WTC11 (cell line): Measurements from ENCODE around the gene GPA33. TPM values are rescaled to one million over a fixed set of nuclear protein-coding genes. Genes with fewer than 3 reads are reported as not detected.

Source experiments
- ATAC-seq: fragments of 200-7000 bp; cut with Tn5 transposase; 2 replicates; pipeline ENCODE4 v1.10.0; 2021; ENCODE audit warnings: mild to moderate bottlenecking, moderate library complexity
- CTCF ChIA-PET: fragments of 300-600 bp; sonication (Branson Sonifier 250); formaldehyde crosslinking; loops from one replicate; lab custom pipeline; 2021; ENCODE audit warnings: antibody characterized with exemption; lab: Charles Lee
- POLR2A ChIA-PET: fragments of 350-600 bp; sonication (Branson Sonifier 250); formaldehyde crosslinking; loops from one replicate; lab custom pipeline; 2021; ENCODE audit warnings: antibody characterized with exemption; lab: Charles Lee
- DNase-seq: peaks from one replicate; pipeline ENCODE4 v3.0.0; 2021; ENCODE audit warnings: low spot score
- H3K27ac Mint-ChIP-seq: 2 replicates; pipeline ENCODE4 v1.8.0; 2021; ENCODE audit warnings: mixed read lengths
- H3K27me3 Mint-ChIP-seq: 2 replicates; pipeline ENCODE4 v1.8.0; 2021; ENCODE audit warnings: low read depth, mild to moderate bottlenecking, moderate library complexity, mixed read lengths
- H3K36me3 Mint-ChIP-seq: 2 replicates; pipeline ENCODE4 v1.8.0; 2021; ENCODE audit warnings: mixed read lengths
- H3K4me1 Mint-ChIP-seq: 2 replicates; pipeline ENCODE4 v1.8.0; 2022; ENCODE audit warnings: mixed read lengths
- H3K4me3 Mint-ChIP-seq: 2 replicates; pipeline ENCODE4 v1.8.0; 2021; ENCODE audit warnings: mild to moderate bottlenecking, moderate library complexity, mixed read lengths
- H3K9me3 Mint-ChIP-seq: 2 replicates; pipeline ENCODE4 v1.8.0; 2021; ENCODE audit warnings: mixed read lengths
- CBFB ChIP-seq: sonication (generic); formaldehyde crosslinking; IDR thresholded peaks from 2 replicates; pipeline ENCODE4 v1.8.1; 2022; ENCODE audit warnings: mild to moderate bottlenecking, low read depth, missing genetic modification reagents
- EMX1 ChIP-seq: fragments of 250-450 bp; sonication (Bioruptor Pico); IDR thresholded peaks from 2 replicates; pipeline ENCODE4 v1.8.0; 2021; ENCODE audit warnings: mild to moderate bottlenecking
- ESRRA ChIP-seq: sonication (generic); formaldehyde crosslinking; IDR thresholded peaks from 2 replicates; pipeline ENCODE4 v1.8.1; 2022; ENCODE audit warnings: mild to moderate bottlenecking, missing genetic modification reagents, borderline replicate concordance
- FOXJ3 ChIP-seq: sonication (generic); formaldehyde crosslinking; IDR thresholded peaks from 2 replicates; pipeline ENCODE4 v1.9.0; 2021; ENCODE audit warnings: missing genetic modification reagents, mild to moderate bottlenecking, borderline replicate concordance
- GABPB1 ChIP-seq: sonication (generic); formaldehyde crosslinking; IDR thresholded peaks from 2 replicates; pipeline ENCODE4 v1.8.1; 2023; ENCODE audit warnings: mild to moderate bottlenecking, missing genetic modification reagents
- GRHL2 ChIP-seq: fragments of 250-450 bp; sonication (Bioruptor Pico); IDR thresholded peaks from 2 replicates; pipeline ENCODE4 v1.8.0; 2022; ENCODE audit warnings: mild to moderate bottlenecking, moderate library complexity; ENCODE audit not compliant: insufficient replicate concordance, severe bottlenecking
- GTF2I ChIP-seq: fragments of 250-450 bp; sonication (Bioruptor Pico); conservative IDR thresholded peaks from 2 replicates; pipeline ENCODE4 v1.4.0; 2021; ENCODE audit warnings: mild to moderate bottlenecking
- HMGA2 ChIP-seq: fragments of 250-450 bp; sonication (Bioruptor Pico); IDR thresholded peaks from 2 replicates; pipeline ENCODE4 v1.4.0; 2021; ENCODE audit warnings: mild to moderate bottlenecking, moderate library complexity
- IRF2 ChIP-seq: sonication (generic); formaldehyde crosslinking; IDR thresholded peaks from 2 replicates; pipeline ENCODE4 v1.8.0; 2022; ENCODE audit warnings: low read depth, missing genetic modification reagents, borderline replicate concordance
- NFYB ChIP-seq: sonication (generic); formaldehyde crosslinking; conservative IDR thresholded peaks from 2 replicates; pipeline ENCODE4 v1.8.0; 2022; ENCODE audit warnings: low read depth, missing genetic modification reagents
- NR3C1 ChIP-seq: sonication (generic); formaldehyde crosslinking; conservative IDR thresholded peaks from 2 replicates; pipeline ENCODE4 v1.8.1; 2023; ENCODE audit warnings: low read depth, mild to moderate bottlenecking, missing genetic modification reagents
- PRRX2 ChIP-seq: fragments of 250-450 bp; sonication (Bioruptor Pico); IDR thresholded peaks from 2 replicates; pipeline ENCODE4 v1.8.0; 2021; ENCODE audit warnings: mild to moderate bottlenecking
- RELA ChIP-seq: sonication (generic); formaldehyde crosslinking; IDR thresholded peaks from 2 replicates; pipeline ENCODE4 v1.8.1; 2022; ENCODE audit warnings: missing genetic modification reagents, mild to moderate bottlenecking, borderline replicate concordance
- SOX15 ChIP-seq: fragments of 250-450 bp; sonication (Bioruptor Pico); IDR thresholded peaks from 2 replicates; pipeline ENCODE4 v1.9.0; 2021; ENCODE audit warnings: mild to moderate bottlenecking
- SP1 ChIP-seq: sonication (generic); formaldehyde crosslinking; conservative IDR thresholded peaks from 2 replicates; pipeline ENCODE4 v1.8.1; 2022; ENCODE audit warnings: missing genetic modification reagents
- TEAD1 ChIP-seq: sonication (generic); formaldehyde crosslinking; IDR thresholded peaks from 2 replicates; pipeline ENCODE4 v1.8.0; 2022; ENCODE audit warnings: mild to moderate bottlenecking, missing genetic modification reagents
- ZNF232 ChIP-seq: sonication (generic); formaldehyde crosslinking; IDR thresholded peaks from 2 replicates; pipeline ENCODE4 v1.8.0; 2022; ENCODE audit warnings: mild to moderate bottlenecking, missing genetic modification reagents
- ZNF423 ChIP-seq: fragments of 250-450 bp; sonication (Bioruptor Pico); IDR thresholded peaks from 2 replicates; pipeline ENCODE4 v2.1.2; 2022; ENCODE audit warnings: mild to moderate bottlenecking, moderate library complexity
- total RNA-seq: library from RNA; stranded (reverse); gene quantifications from 3 replicates; pipeline ENCODE4 v1.2.3, GENCODE V29; 2021
- TF ChIP-seq, protein P1 (sequence below): sonication (generic); formaldehyde crosslinking; conservative IDR thresholded peaks from 2 replicates; pipeline ENCODE4 v1.8.1; 2022; ENCODE audit warnings: mild to moderate bottlenecking, missing genetic modification reagents
- TF ChIP-seq, protein P2 (sequence below): sonication (generic); formaldehyde crosslinking; IDR thresholded peaks from 2 replicates; pipeline ENCODE4 v1.8.1; 2022; ENCODE audit warnings: low read depth, missing genetic modification reagents, borderline replicate concordance
- TF ChIP-seq, protein P3 (sequence below): sonication (generic); formaldehyde crosslinking; IDR thresholded peaks from 2 replicates; pipeline ENCODE4 v1.8.0; 2022; ENCODE audit warnings: mild to moderate bottlenecking, missing genetic modification reagents
- TF ChIP-seq, protein P4 (sequence below): sonication (generic); formaldehyde crosslinking; IDR thresholded peaks from 2 replicates; pipeline ENCODE4 v1.8.1; 2022; ENCODE audit warnings: low read depth, mild to moderate bottlenecking, moderate library complexity, missing genetic modification reagents, borderline replicate concordance
- TF ChIP-seq, protein P5 (sequence below): sonication (generic); formaldehyde crosslinking; IDR thresholded peaks from 2 replicates; pipeline ENCODE4 v1.8.0; 2022; ENCODE audit warnings: mild to moderate bottlenecking, missing genetic modification reagents
- TF ChIP-seq, protein P6 (sequence below): sonication (generic); formaldehyde crosslinking; IDR thresholded peaks from 2 replicates; pipeline ENCODE4 v1.8.1; 2022; ENCODE audit warnings: missing genetic modification reagents, borderline replicate concordance
- TF ChIP-seq, protein P7 (sequence below): sonication (generic); formaldehyde crosslinking; IDR thresholded peaks from 2 replicates; pipeline ENCODE4 v1.8.1; 2023; ENCODE audit warnings: mild to moderate bottlenecking, moderate library complexity, missing genetic modification reagents

The GPA33 gene
- total RNA-seq, 1 experiment from 2014 or later = 0.63 TPM

DNA sequence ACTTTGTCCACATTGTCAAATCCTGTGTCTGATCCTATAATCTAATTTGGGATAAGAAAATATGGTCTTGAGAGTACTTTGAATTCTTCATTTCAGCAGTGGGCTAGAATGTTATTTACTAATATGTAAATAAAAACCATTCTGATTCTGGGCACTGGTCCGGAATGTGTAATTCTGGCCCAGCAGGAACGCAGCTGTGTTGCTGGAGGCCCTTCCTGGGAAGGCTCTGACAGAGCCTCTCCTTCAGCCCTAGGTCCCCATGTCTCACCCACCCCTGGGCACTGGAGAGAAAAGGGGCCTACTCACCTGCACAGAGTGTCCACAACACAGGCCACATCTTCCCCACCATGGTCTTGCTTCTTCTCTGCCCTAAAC is 251 bp downstream of the GPA33 start:
- Mint-ChIP-seq H3K36me3 (no peaks in the 10 kb centered on the region), H3K9me3 (no peaks in the 10 kb centered on the region), H3K4me1 (peaks cover 22% of the 10 kb centered on the region), H3K27me3 (no peaks in the 10 kb centered on the region; the same call in 1 of the 2 replicates), H3K27ac (no peak overlapping the region), H3K4me3 (no peak overlapping the region)
- CTCF ChIA-PET = interaction anchor here (0.6 kb wide), 1 partner anchor 993 kb away, joined by 3 read pairs; no protein-coding TSS in a partner anchor
- ATAC-seq (no peak), DNase-seq (no peak)
- POLR2A ChIA-PET = no interaction called here
- no peak for TF ChIP-seq GABPB1 (CRISPR knock-in tag)
- no peak for TF ChIP-seq GTF2I (CRISPR knock-in tag)
- TF ChIP-seq, protein P1, sequence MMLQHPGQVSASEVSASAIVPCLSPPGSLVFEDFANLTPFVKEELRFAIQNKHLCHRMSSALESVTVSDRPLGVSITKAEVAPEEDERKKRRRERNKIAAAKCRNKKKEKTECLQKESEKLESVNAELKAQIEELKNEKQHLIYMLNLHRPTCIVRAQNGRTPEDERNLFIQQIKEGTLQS (CRISPR knock-in tag) = no peak
- no peak for TF ChIP-seq HMGA2 (CRISPR knock-in tag)
- TF ChIP-seq EMX1 (CRISPR knock-in tag) = no peak
- TF ChIP-seq FOXJ3 (CRISPR knock-in tag) = no peak
- TF ChIP-seq, protein P2, sequence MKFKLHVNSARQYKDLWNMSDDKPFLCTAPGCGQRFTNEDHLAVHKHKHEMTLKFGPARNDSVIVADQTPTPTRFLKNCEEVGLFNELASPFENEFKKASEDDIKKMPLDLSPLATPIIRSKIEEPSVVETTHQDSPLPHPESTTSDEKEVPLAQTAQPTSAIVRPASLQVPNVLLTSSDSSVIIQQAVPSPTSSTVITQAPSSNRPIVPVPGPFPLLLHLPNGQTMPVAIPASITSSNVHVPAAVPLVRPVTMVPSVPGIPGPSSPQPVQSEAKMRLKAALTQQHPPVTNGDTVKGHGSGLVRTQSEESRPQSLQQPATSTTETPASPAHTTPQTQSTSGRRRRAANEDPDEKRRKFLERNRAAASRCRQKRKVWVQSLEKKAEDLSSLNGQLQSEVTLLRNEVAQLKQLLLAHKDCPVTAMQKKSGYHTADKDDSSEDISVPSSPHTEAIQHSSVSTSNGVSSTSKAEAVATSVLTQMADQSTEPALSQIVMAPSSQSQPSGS (CRISPR knock-in tag) = no peak

DNA sequence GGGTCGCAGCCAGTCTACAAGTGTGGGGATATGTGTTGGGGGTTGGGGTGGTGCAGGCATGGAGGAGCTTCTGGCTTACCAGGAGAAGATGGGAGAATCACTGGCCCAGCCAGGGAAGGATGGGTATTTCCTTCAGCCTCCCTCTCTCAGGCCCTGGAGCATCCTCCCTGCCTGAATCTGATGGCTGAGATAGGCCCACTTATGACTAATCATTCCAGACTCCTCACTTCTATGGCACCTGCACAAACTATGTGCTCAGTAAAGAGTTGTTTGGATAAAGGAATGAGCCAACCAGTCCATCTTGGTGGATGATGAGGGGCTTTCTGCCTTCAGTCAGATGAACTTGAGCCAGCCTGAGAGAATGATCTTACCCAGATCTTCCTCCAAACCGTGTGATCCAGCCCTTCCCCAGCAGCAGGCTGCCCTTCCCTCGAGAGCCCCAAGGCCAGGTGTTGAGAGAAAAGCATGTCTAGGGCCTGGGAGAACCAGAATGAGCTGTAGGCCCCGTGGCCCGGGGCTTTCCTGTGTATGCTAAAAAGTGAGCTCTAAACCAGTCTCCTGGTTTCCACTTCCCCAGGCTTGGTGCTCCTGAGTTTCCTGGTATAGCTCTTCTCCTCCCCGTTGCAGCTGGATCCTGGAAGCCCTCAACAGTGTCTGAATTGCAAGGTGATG is 1.3 kb downstream of the GPA33 start:
- Mint-ChIP-seq H3K4me3 (no peak overlapping the region), H3K4me1 (peaks cover 11% of the 10 kb centered on the region), H3K27me3 (no peaks in the 10 kb centered on the region; the same call in 1 of the 2 replicates), H3K36me3 (no peaks in the 10 kb centered on the region), H3K9me3 (no peaks in the 10 kb centered on the region), H3K27ac (no peak overlapping the region)
- no peak for TF ChIP-seq PRRX2 (CRISPR knock-in tag)
- TF ChIP-seq ESRRA = no peak
- no peak for TF ChIP-seq RELA (CRISPR knock-in tag)
- no peak for TF ChIP-seq CBFB (CRISPR knock-in tag)
- TF ChIP-seq, protein P3, sequence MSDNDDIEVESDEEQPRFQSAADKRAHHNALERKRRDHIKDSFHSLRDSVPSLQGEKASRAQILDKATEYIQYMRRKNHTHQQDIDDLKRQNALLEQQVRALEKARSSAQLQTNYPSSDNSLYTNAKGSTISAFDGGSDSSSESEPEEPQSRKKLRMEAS (CRISPR knock-in tag) = no peak
- TF ChIP-seq ZNF423 (CRISPR knock-in tag) = no peak
- TF ChIP-seq ZNF232 (CRISPR knock-in tag) = no peak
- POLR2A ChIA-PET = no interaction called here
- DNase-seq (no peak), ATAC-seq (no peak)
- CTCF ChIA-PET = no interaction called here

DNA sequence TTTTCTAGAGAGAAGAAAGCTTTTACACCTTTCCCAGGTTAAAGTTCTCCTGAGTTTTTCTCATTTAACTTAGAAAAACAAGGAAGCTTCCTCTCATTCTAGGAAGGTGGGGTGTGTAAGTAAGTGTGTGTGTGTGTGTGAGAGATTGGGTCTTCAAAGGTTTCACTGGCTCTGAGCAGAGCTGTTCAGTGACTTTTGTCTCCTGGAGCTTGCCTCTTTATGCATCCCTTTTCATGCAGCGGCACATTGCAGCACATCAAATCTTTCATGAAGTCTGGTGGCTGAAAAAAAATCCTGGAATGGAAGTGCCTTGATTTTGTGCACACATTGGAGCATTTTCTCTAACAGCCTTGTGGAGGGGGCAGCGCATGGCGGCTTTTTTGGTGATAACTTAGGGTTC is 3.4 kb downstream of the GPA33 start:
- H3K9me3 Mint-ChIP-seq = no peaks in the 10 kb centered on the region
- ATAC-seq = no peak
- no peak overlapping the region for H3K4me3 Mint-ChIP-seq
- peaks cover 8% of the 10 kb centered on the region for H3K4me1 Mint-ChIP-seq
- no peaks in the 10 kb centered on the region for H3K36me3 Mint-ChIP-seq
- POLR2A ChIA-PET = no interaction called here
- H3K27ac Mint-ChIP-seq = no peak overlapping the region
- DNase-seq = no peak
- H3K27me3 Mint-ChIP-seq = peaks cover 2% of the 10 kb centered on the region
- CTCF ChIA-PET = no interaction called here
- TF ChIP-seq, protein P4, sequence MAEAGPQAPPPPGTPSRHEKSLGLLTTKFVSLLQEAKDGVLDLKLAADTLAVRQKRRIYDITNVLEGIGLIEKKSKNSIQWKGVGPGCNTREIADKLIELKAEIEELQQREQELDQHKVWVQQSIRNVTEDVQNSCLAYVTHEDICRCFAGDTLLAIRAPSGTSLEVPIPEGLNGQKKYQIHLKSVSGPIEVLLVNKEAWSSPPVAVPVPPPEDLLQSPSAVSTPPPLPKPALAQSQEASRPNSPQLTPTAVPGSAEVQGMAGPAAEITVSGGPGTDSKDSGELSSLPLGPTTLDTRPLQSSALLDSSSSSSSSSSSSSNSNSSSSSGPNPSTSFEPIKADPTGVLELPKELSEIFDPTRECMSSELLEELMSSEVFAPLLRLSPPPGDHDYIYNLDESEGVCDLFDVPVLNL (CRISPR knock-in tag) = no peak
- TF ChIP-seq NR3C1 (CRISPR knock-in tag) (no peak), ZNF423 (CRISPR knock-in tag) (no peak), CBFB (CRISPR knock-in tag) (no peak), SOX15 (no peak), IRF2 (CRISPR knock-in tag) (no peak), GRHL2 (CRISPR knock-in tag) (no peak), EMX1 (CRISPR knock-in tag) (no peak), TEAD1 (CRISPR knock-in tag) (no peak), SP1 (no peak), NFYB (no peak)
- TF ChIP-seq, protein P1 (CRISPR knock-in tag) = no peak
- TF ChIP-seq, protein P5, sequence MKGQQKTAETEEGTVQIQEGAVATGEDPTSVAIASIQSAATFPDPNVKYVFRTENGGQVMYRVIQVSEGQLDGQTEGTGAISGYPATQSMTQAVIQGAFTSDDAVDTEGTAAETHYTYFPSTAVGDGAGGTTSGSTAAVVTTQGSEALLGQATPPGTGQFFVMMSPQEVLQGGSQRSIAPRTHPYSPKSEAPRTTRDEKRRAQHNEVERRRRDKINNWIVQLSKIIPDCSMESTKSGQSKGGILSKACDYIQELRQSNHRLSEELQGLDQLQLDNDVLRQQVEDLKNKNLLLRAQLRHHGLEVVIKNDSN = no peak
- TF ChIP-seq, protein P6, sequence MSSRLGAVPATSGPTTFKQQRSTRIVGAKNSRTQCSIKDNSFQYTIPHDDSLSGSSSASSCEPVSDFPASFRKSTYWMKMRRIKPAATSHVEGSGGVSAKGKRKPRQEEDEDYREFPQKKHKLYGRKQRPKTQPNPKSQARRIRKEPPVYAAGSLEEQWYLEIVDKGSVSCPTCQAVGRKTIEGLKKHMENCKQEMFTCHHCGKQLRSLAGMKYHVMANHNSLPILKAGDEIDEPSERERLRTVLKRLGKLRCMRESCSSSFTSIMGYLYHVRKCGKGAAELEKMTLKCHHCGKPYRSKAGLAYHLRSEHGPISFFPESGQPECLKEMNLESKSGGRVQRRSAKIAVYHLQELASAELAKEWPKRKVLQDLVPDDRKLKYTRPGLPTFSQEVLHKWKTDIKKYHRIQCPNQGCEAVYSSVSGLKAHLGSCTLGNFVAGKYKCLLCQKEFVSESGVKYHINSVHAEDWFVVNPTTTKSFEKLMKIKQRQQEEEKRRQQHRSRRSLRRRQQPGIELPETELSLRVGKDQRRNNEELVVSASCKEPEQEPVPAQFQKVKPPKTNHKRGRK (CRISPR knock-in tag) = no peak
- TF ChIP-seq, protein P7, sequence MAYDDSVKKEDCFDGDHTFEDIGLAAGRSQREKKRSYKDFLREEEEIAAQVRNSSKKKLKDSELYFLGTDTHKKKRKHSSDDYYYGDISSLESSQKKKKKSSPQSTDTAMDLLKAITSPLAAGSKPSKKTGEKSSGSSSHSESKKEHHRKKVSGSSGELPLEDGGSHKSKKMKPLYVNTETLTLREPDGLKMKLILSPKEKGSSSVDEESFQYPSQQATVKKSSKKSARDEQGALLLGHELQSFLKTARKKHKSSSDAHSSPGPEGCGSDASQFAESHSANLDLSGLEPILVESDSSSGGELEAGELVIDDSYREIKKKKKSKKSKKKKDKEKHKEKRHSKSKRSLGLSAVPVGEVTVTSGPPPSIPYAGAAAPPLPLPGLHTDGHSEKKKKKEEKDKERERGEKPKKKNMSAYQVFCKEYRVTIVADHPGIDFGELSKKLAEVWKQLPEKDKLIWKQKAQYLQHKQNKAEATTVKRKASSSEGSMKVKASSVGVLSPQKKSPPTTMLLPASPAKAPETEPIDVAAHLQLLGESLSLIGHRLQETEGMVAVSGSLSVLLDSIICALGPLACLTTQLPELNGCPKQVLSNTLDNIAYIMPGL = no peak
